AG09309 (cell line): ENCODE data around the gene KLHL29.

ENCODE experiments used
- DNase-seq: peaks from one replicate; pipeline ENCODE4 v3.0.0-alpha.2; 2010; ENCODE audit warnings: low read depth
- H3K4me3 ChIP-seq: 2 replicates; pipeline ENCODE4 v1.5.1; 2011; ENCODE audit warnings: mild to moderate bottlenecking, low read depth, low read length, moderate library complexity; ENCODE audit not compliant: control insufficient read depth
- CTCF ChIP-seq: IDR thresholded peaks from 2 replicates; pipeline ENCODE4 v1.5.1; 2011; ENCODE audit warnings: mild to moderate bottlenecking, low read depth, low read length, inconsistent platforms; ENCODE audit not compliant: insufficient read depth, control insufficient read depth; ENCODE audit errors: missing control alignments

The KLHL29 gene

GRCh38 chr2:23745068-23745725, 360.2 kb downstream of the KLHL29 start:
- no peak for DNase-seq
- TF ChIP-seq CTCF = no peak
- no peak overlapping the region for H3K4me3 ChIP-seq

- no peak for DNase-seq
- H3K4me3 ChIP-seq = no peak overlapping the region
- no peak for TF ChIP-seq CTCF
These were observed 360.7 kb downstream of the KLHL29 start for GRCh38 chr2:23745726-23746105.

- no peak for DNase-seq
- TF ChIP-seq CTCF = no peak
These were observed 361.3 kb downstream of the KLHL29 start for GRCh38 chr2:23746141-23746863.

GRCh38 chr2:23751747-23752265, 366.8 kb downstream of the KLHL29 start:
- no peak overlapping the region for H3K4me3 ChIP-seq
- TF ChIP-seq CTCF = no peak
- no peak for DNase-seq

More at GRCh38 chr2:23746141-23746863, 361.3 kb downstream of the KLHL29 start:
- H3K4me3 ChIP-seq = no peak overlapping the region

- no peak for TF ChIP-seq CTCF
- no peak for DNase-seq
- H3K4me3 ChIP-seq = no peak overlapping the region
These were observed 368.5 kb downstream of the KLHL29 start for GRCh38 chr2:23753291-23754010.

GRCh38 chr2:23754970-23755369, 370.0 kb downstream of the KLHL29 start:
- no peak overlapping the region for H3K4me3 ChIP-seq
- DNase-seq = no peak
- no peak for TF ChIP-seq CTCF
